B cell (primary cell): ENCODE measurements around the gene CLK1. TPM values are rescaled to one million over a fixed set of nuclear protein-coding genes. Genes with fewer than 3 reads are reported as not detected.

Experiments used
- ATAC-seq: fragments of 200-7000 bp; cut with Tn5 transposase; one replicate; pipeline ENCODE4 v1.10.0; 2021; ENCODE audit warnings: low read depth, mild to moderate bottlenecking, moderate number of reproducible peaks, moderate library complexity
- CTCF ChIA-PET: fragments of 350-600 bp; sonication (Branson Sonifier 250); formaldehyde crosslinking; loops from one replicate; lab custom pipeline; 2021; ENCODE audit warnings: antibody characterized with exemption, inconsistent platforms; lab: Charles Lee
- POLR2A ChIA-PET: fragments of 350-600 bp; sonication (Branson Sonifier 250); formaldehyde crosslinking; loops from one replicate; lab custom pipeline; 2021; ENCODE audit warnings: antibody characterized with exemption; lab: Charles Lee
- DNase-seq: peaks from one replicate; pipeline ENCODE4 v3.0.0; 2013
- H2AFZ ChIP-seq: 2 replicates; pipeline ENCODE4 v1.6.1; 2012; ENCODE audit warnings: mild to moderate bottlenecking, low read depth, low read length; ENCODE audit not compliant: insufficient read depth, poor library complexity, severe bottlenecking
- H3K27ac ChIP-seq, 2 donors: 1 replicate in 1 of 2; 2 replicates in 1 of 2; pipeline ENCODE4 v1.5.1; 2012 to 2013; ENCODE audit warnings: low read length in 2 of 2, mild to moderate bottlenecking in 2 of 2, moderate library complexity in 1 of 2
- H3K27me3 ChIP-seq, 4 experiments: fragments of 200-600 bp in 1 of 4; sonication (generic) in 1 of 4; replicated peaks in 1 of 4; 1 replicate in 2 of 4; 2 replicates in 2 of 4; pipeline versions ENCODE4 v1.6.1 to v1.7.0; 2013 to 2016; ENCODE audit warnings: low read length in 3 of 4, mild to moderate bottlenecking in 2 of 4, mixed read lengths in 1 of 4, moderate library complexity in 1 of 4; ENCODE audit not compliant: insufficient read depth in 4 of 4, control insufficient read depth in 3 of 4; ENCODE audit errors: control extremely low read depth in 1 of 4
- H3K36me3 ChIP-seq, 2 experiments: replicated peaks in 1 of 2; 1 replicate in 1 of 2; 2 replicates in 1 of 2; pipeline versions ENCODE4 v1.6.1 to v1.7.1; 2013; ENCODE audit warnings: low read length in 1 of 2; ENCODE audit not compliant: insufficient read depth in 2 of 2, control insufficient read depth in 1 of 2; ENCODE audit errors: control extremely low read depth in 1 of 2, extremely low read depth in 1 of 2
- H3K4me1 ChIP-seq, 2 donors: fragments of 200-600 bp in 1 of 2; sonication (generic) in 1 of 2; 1 replicate in 1 of 2; 2 replicates in 1 of 2; pipeline versions ENCODE4 v1.5.1 to v1.6.1; 2013 to 2017; ENCODE audit warnings: low read length in 2 of 2; ENCODE audit not compliant: control insufficient read depth in 2 of 2, insufficient read depth in 2 of 2
- H3K4me2 ChIP-seq: replicated peaks from 2 replicates; pipeline ENCODE3; 2012; ENCODE audit warnings: mild to moderate bottlenecking, low read depth, low read length; ENCODE audit not compliant: poor library complexity, severe bottlenecking
- H3K4me3 ChIP-seq, 5 experiments: fragments of 200-600 bp in 1 of 5; sonication (generic) in 1 of 5; 1 replicate in 3 of 5; 2 replicates in 2 of 5; pipeline versions ENCODE4 v1.5.1 to v1.7.0; 2011 to 2016; ENCODE audit warnings: low read length in 4 of 5, mild to moderate bottlenecking in 4 of 5, low read depth in 2 of 5, control low read depth in 1 of 5, moderate library complexity in 1 of 5; ENCODE audit not compliant: insufficient read depth in 1 of 5; ENCODE audit errors: control extremely low read depth in 1 of 5, extremely low read depth in 1 of 5
- H3K79me2 ChIP-seq: fragments of 200-600 bp; sonication (generic); one replicate; pipeline ENCODE4 v1.6.0; 2016; ENCODE audit warnings: low read length; ENCODE audit not compliant: control insufficient read depth, insufficient read depth
- H3K9ac ChIP-seq: fragments of 200-600 bp; sonication (generic); 2 replicates; pipeline ENCODE4 v1.6.1; 2017; ENCODE audit warnings: mild to moderate bottlenecking, low read length, moderate library complexity
- H3K9me3 ChIP-seq, 3 donors: one replicate each; pipeline versions ENCODE4 v1.6.1 to v1.7.1; 2013; ENCODE audit warnings: low read length in 2 of 3; ENCODE audit not compliant: control insufficient read depth in 2 of 3, insufficient read depth in 1 of 3; ENCODE audit errors: control extremely low read depth in 1 of 3
- H4K20me1 ChIP-seq: 2 replicates; pipeline ENCODE4 v1.6.0; 2012; ENCODE audit warnings: mild to moderate bottlenecking, low read length; ENCODE audit not compliant: insufficient read depth, control insufficient read depth, poor library complexity, severe bottlenecking
- H3K27ac Mint-ChIP-seq: one replicate; pipeline ENCODE4 v1.8.0; 2021; ENCODE audit warnings: mixed read lengths
- H3K27me3 Mint-ChIP-seq: one replicate; pipeline ENCODE4 v1.8.0; 2021; ENCODE audit warnings: mixed read lengths
- H3K4me1 Mint-ChIP-seq: one replicate; pipeline ENCODE4 v1.8.0; 2021; ENCODE audit warnings: mixed read lengths
- H3K4me3 Mint-ChIP-seq: one replicate; pipeline ENCODE4 v1.8.0; 2021; ENCODE audit warnings: mixed read lengths
- H3K9me3 Mint-ChIP-seq: one replicate; pipeline ENCODE4 v1.8.0; 2022; ENCODE audit warnings: mixed read lengths; ENCODE audit not compliant: insufficient read depth
- EZH2 ChIP-seq: IDR thresholded peaks from 2 replicates; pipeline ENCODE4 v1.6.1; 2012; ENCODE audit warnings: borderline replicate concordance, low read depth, mild to moderate bottlenecking, moderate library complexity, low read length; ENCODE audit not compliant: insufficient read depth, poor library complexity, severe bottlenecking
- WGBS: methylation state at CpG from one replicate; pipeline ENCODE4 v1.1.5; 2013; ENCODE audit warnings: missing lambda C conversion rate; ENCODE audit not compliant: insufficient coverage; 5-methylcytosine and 5-hydroxymethylcytosine counted together
- intact Hi-C: fragments of 100-400 bp; cut with micrococcal nuclease; formaldehyde crosslinking; loops from one replicate; pipeline ENCODE4 v1.10.0; 2022
- polyA plus RNA-seq: library from polyadenylated mRNA; depleted of rRNA; stranded (reverse); fragments of >200 nt; gene quantifications from 2 replicates; pipeline ENCODE4 v1.2.3, GENCODE V29; 2012
- total RNA-seq, 2 donors: library from RNA; stranded (reverse); fragments of 120-200 nt in 1 of 2; gene quantifications; 1 replicate in 1 of 2; 2 replicates in 1 of 2; pipeline versions ENCODE4 v1.2.3 to v1.2.4, GENCODE V29; 2013 to 2022
- TF ChIP-seq, protein P1 (sequence below): fragments of 200-600 bp; IDR thresholded peaks from one replicate; pipeline ENCODE4 v1.8.0; 2022; ENCODE audit warnings: antibody characterized with exemption, mild to moderate bottlenecking

CLK1 gene
- total and polyA plus RNA-seq, 2 donors (not counting 1 experiment from before 2014, with no cell fraction given): 396 to 579 TPM

DNA sequence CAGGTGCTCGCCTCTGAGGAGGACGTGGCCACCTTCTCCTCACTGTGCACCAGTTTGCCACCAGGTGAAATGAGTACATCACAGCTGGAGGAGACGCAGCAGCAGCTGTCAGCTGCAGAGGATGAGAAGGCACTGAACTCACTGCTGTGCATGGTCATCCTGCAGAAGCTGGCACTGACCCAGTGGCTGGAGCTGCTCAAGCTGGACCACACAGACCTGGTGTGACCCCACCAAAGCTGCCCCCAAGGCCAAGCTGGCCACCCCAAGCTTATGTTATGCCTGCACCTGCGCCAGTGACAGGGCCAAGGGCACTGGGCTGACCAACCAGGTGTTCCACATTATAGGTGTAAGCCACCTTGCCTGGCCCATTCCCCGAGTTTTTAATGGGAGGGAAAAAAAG, 19.3 kb downstream of the CLK1 start:
- no peak overlapping the region for H2AFZ ChIP-seq
- no peaks in the 10 kb centered on the region for H3K9me3 Mint-ChIP-seq
- H3K27me3 Mint-ChIP-seq: no peaks in the 10 kb centered on the region
- CTCF ChIA-PET: no interaction called here
- POLR2A ChIA-PET: interaction anchor here (1.4 kb wide), 1 partner anchor 19 kb away, joined by 4 read pairs; the partner anchor contains the start of gene CLK1
- intact Hi-C loops: no loop called here
- H3K79me2 ChIP-seq: no peaks in the 10 kb centered on the region
- DNase-seq (no peak), ATAC-seq (no peak)
- H3K36me3 ChIP-seq: no peaks in the 10 kb centered on the region
- no peak overlapping the region for H3K4me2 ChIP-seq
- H3K4me3 ChIP-seq: no peak overlapping the region
- H3K27me3 ChIP-seq: no peaks in the 10 kb centered on the region
- H3K9ac ChIP-seq: no peak overlapping the region
- WGBS: 94% methylated on average over 5 of the region's 5 CpGs
- H4K20me1 ChIP-seq: no peaks in the 10 kb centered on the region
- no peaks in the 10 kb centered on the region for H3K9me3 ChIP-seq
- H3K4me1 Mint-ChIP-seq: no peaks in the 10 kb centered on the region
- H3K27ac ChIP-seq: no peak overlapping the region
- no peaks in the 10 kb centered on the region for H3K4me1 ChIP-seq
- TF ChIP-seq, protein P1, sequence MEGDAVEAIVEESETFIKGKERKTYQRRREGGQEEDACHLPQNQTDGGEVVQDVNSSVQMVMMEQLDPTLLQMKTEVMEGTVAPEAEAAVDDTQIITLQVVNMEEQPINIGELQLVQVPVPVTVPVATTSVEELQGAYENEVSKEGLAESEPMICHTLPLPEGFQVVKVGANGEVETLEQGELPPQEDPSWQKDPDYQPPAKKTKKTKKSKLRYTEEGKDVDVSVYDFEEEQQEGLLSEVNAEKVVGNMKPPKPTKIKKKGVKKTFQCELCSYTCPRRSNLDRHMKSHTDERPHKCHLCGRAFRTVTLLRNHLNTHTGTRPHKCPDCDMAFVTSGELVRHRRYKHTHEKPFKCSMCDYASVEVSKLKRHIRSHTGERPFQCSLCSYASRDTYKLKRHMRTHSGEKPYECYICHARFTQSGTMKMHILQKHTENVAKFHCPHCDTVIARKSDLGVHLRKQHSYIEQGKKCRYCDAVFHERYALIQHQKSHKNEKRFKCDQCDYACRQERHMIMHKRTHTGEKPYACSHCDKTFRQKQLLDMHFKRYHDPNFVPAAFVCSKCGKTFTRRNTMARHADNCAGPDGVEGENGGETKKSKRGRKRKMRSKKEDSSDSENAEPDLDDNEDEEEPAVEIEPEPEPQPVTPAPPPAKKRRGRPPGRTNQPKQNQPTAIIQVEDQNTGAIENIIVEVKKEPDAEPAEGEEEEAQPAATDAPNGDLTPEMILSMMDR: no peak
- TF ChIP-seq EZH2: no peak
- H3K27ac Mint-ChIP-seq: no peak overlapping the region
- no peak overlapping the region for H3K4me3 Mint-ChIP-seq

GRCh38 chr2:200843993-200844948, 20.2 kb downstream of the CLK1 start:
- H2AFZ ChIP-seq: no peak overlapping the region

More at GRCh38 chr2:200843993-200844948, 20.2 kb downstream of the CLK1 start:
- Mint-ChIP-seq H3K4me3 (no peak overlapping the region), H3K27ac (no peak overlapping the region), H3K4me1 (no peaks in the 10 kb centered on the region), H3K9me3 (no peaks in the 10 kb centered on the region), H3K27me3 (no peaks in the 10 kb centered on the region)
- TF ChIP-seq, protein P1: no peak
- no peak for TF ChIP-seq EZH2
- H3K4me2 ChIP-seq: no peak overlapping the region
- H3K27me3 ChIP-seq: no peaks in the 10 kb centered on the region
- intact Hi-C loops: no loop called here
- 94% methylated on average over 24 of the region's 24 CpGs for WGBS
- H4K20me1 ChIP-seq: no peaks in the 10 kb centered on the region
- no peak overlapping the region for H3K4me3 ChIP-seq
- no peaks in the 10 kb centered on the region for H3K4me1 ChIP-seq
- no peaks in the 10 kb centered on the region for H3K79me2 ChIP-seq
- CTCF ChIA-PET: interaction anchor here (0.6 kb wide), 1 partner anchor 162 kb away, joined by 3 read pairs; no protein-coding TSS in a partner anchor
- POLR2A ChIA-PET: interaction anchor here (0.6 to 1.4 kb wide), 2 partner anchors 20 to 267 kb away, joined by 4 to 6 read pairs; partner anchors contain the start of gene CLK1
- H3K27ac ChIP-seq: no peak overlapping the region
- no peaks in the 10 kb centered on the region for H3K36me3 ChIP-seq
- H3K9me3 ChIP-seq: no peaks in the 10 kb centered on the region
- DNase-seq (no peak), ATAC-seq (no peak)
- H3K9ac ChIP-seq: no peak overlapping the region
